HEK293T (cell line): ENCODE measurements around the gene MORN1.

Experiments used
- BHLHE40 ChIP-seq: fragments of 450-650 bp; IDR thresholded peaks from 2 replicates; pipeline ENCODE4 v1.6.1; 2016; ENCODE audit warnings: mild to moderate bottlenecking, moderate library complexity, borderline replicate concordance
- FOXK2 ChIP-seq: fragments of 450-650 bp; IDR thresholded peaks from 2 replicates; pipeline ENCODE4 v1.6.1; 2016; ENCODE audit warnings: mild to moderate bottlenecking
- FOXM1 ChIP-seq: fragments of 450-650 bp; IDR thresholded peaks from 2 replicates; pipeline ENCODE4 v1.6.1; 2017; ENCODE audit warnings: mild to moderate bottlenecking, borderline replicate concordance
- LEF1 ChIP-seq: fragments of 450-650 bp; IDR thresholded peaks from 2 replicates; pipeline ENCODE4 v1.6.1; 2017; ENCODE audit warnings: mild to moderate bottlenecking, borderline replicate concordance
- NFRKB ChIP-seq: fragments of 450-650 bp; IDR thresholded peaks from 2 replicates; pipeline ENCODE4 v1.6.1; 2016; ENCODE audit warnings: mild to moderate bottlenecking, moderate library complexity
- SUZ12 ChIP-seq: fragments of 450-650 bp; IDR thresholded peaks from 2 replicates; pipeline ENCODE4 v1.6.1; 2016; ENCODE audit warnings: mild to moderate bottlenecking

GRCh38 chr1:2360588-2361364 is 30.6 kb downstream of the MORN1 start:
- no peak for TF ChIP-seq NFRKB
- no peak for TF ChIP-seq LEF1
- TF ChIP-seq FOXK2 = no peak
- TF ChIP-seq FOXM1 = no peak
- TF ChIP-seq SUZ12 = no peak
- TF ChIP-seq BHLHE40 = no peak
